Spinal cord (tissue), 10 donors: Measurements from ENCODE around the gene KIF14. TPM values are rescaled to one million over a fixed set of nuclear protein-coding genes. Genes with fewer than 3 reads are reported as not detected.

Experiments used
- DNase-seq, 6 donors: peaks; one replicate each; pipeline versions ENCODE4 v3.0.0 to v3.0.0-alpha.2; 2013 to 2015; ENCODE audit warnings: low spot score in 6 of 6, low read depth in 4 of 6
- H3K27ac ChIP-seq: one replicate; pipeline ENCODE4 v1.5.1; 2013; ENCODE audit warnings: low read depth, low read length, control low read depth
- H3K27me3 ChIP-seq: one replicate; pipeline ENCODE4 v1.6.1; 2013; ENCODE audit warnings: low read length; ENCODE audit not compliant: control insufficient read depth, insufficient read depth
- H3K36me3 ChIP-seq: one replicate; pipeline ENCODE4 v1.6.1; 2013; ENCODE audit warnings: low read length; ENCODE audit not compliant: control insufficient read depth, insufficient read depth
- H3K4me1 ChIP-seq: one replicate; pipeline ENCODE4 v1.6.1; 2013; ENCODE audit warnings: low read length; ENCODE audit not compliant: control insufficient read depth, insufficient read depth
- H3K4me3 ChIP-seq: one replicate; pipeline ENCODE4 v1.5.1; 2013; ENCODE audit warnings: low read depth, low read length, control low read depth
- H3K9me3 ChIP-seq: one replicate; pipeline ENCODE4 v1.6.1; 2013; ENCODE audit warnings: low read length; ENCODE audit not compliant: control insufficient read depth, insufficient read depth
- WGBS: methylation state at CpG from one replicate; pipeline ENCODE4 v1.1.5; 2013; ENCODE audit warnings: missing lambda C conversion rate; ENCODE audit not compliant: insufficient coverage; 5-methylcytosine and 5-hydroxymethylcytosine counted together
- polyA plus RNA-seq, 2 donors: library from polyadenylated mRNA; unstranded; fragments of 120-200 nt; gene quantifications; one replicate each; pipeline ENCODE4 v1.2.1, GENCODE V29; 2013; ENCODE audit not compliant: insufficient read length in 2 of 2
- total RNA-seq, 2 donors: library from RNA; depleted of rRNA in 1 of 2; stranded (reverse); fragments of 120-200 nt in 1 of 2; fragments of >200 nt in 1 of 2; gene quantifications; one replicate each; pipeline versions ENCODE4 v1.2.3 to v1.2.4, GENCODE V29; 2013 to 2014
- donor health status: healthy.

The KIF14 gene
- total and polyA plus RNA-seq, 4 donors: 2.7 to 5.2 (median 4.4) TPM

DNA sequence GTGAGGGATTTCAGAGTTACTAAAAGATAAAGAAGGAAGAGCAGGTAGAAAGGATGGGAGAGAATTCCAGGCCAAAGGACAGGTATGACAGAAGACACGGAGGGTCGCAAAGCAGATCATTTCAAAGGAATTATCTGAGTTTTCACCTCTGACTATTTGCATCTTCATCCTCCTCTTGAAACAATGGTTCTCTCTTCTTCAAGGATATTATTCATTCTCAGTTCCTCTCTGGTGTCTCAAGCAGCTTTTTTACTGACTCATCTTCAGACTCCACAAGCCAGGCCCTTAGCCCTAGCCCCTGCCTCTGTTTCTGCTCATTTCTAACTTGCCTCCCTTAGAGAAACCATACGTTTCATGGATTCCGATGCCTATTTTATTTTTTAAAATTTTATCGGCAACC lies 34.1 kb upstream of the KIF14 start:
- H3K4me1 ChIP-seq: no peaks in the 10 kb centered on the region
- DNase-seq: no peak
- no peaks in the 10 kb centered on the region for H3K9me3 ChIP-seq
- no peaks in the 10 kb centered on the region for H3K27me3 ChIP-seq
- no peak overlapping the region for H3K4me3 ChIP-seq
- H3K27ac ChIP-seq: no peak overlapping the region
- H3K36me3 ChIP-seq: peaks cover 40% of the 10 kb centered on the region
- 84% methylated on average over 3 of the region's 5 CpGs for WGBS

DNA sequence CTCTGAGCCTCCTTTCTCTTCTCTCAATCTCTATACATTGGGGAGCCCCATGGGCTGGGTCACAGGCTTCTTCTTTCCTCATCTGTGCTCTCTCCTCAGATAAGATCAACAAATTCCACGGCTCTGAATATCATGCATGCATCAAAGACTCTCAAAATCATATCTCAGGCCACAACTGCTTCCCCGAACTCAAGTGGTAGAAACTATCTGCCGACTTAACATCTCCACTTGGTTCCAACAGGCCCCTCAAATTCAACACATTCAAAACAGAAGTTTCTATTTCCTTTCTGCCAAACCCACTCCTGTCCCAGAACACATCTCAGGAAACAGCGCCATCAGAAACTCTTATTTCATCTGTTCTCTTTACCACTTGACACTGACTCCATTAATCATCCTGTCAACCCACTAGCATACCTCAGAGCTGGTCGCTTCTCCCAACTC lies 32.5 kb upstream of the KIF14 start:
- no peak overlapping the region for H3K4me3 ChIP-seq
- no peak overlapping the region for H3K27ac ChIP-seq
- no peak for DNase-seq
- no peaks in the 10 kb centered on the region for H3K9me3 ChIP-seq
- H3K4me1 ChIP-seq: no peaks in the 10 kb centered on the region
- H3K36me3 ChIP-seq: peaks cover 35% of the 10 kb centered on the region
- 81% methylated on average over 5 of the region's 5 CpGs for WGBS
- no peaks in the 10 kb centered on the region for H3K27me3 ChIP-seq

DNA sequence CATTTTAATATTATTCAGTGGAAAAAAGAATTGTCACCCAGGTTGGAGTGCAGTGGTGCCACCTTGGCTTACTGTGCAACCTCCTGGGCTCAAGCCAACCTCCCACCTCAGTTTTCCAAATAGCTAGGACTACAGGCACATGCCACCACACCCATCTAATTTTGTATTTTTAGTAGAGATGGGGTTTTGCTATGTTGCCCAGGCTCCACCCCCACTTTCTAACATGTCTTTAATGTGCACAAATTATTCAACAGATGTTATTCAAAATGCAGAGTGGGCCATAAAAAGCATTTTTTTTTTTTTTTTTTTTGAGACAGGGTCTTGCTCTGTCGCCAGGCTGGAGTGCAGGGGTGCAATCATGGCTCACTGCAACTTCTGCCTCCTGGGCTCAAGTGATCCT lies 31.8 kb upstream of the KIF14 start:
- Histone ChIP-seq H3K9me3 (no peaks in the 10 kb centered on the region), H3K4me3 (no peak overlapping the region), H3K27me3 (no peaks in the 10 kb centered on the region), H3K4me1 (no peaks in the 10 kb centered on the region), H3K27ac (no peak overlapping the region), H3K36me3 (peaks cover 35% of the 10 kb centered on the region)
- DNase-seq: no peak
- WGBS: 88% methylated on average over 1 of the region's 1 CpG

DNA sequence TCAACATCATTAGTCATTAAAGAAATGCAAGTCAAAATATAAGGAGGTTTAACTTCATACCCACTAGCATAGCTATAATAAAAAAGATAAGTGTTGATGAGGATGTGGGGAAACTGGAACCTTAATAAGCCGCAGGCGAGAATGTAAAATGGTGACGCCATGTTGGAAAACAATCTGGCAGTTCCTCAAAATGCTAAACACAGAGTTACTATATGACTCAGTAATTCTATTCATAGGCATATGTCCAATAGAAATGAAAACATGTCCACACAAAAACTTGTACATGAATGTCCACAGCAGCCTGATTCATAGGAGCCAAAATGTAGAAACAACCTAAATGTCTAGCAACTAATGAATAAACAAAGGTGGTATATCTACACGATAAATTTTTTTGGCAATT lies 26.0 kb upstream of the KIF14 start:
- H3K36me3 ChIP-seq: peaks cover 14% of the 10 kb centered on the region
- no peak overlapping the region for H3K27ac ChIP-seq
- WGBS: no CpG with 5 or more reads among the region's 4 CpGs
- no peak for DNase-seq
- no peaks in the 10 kb centered on the region for H3K27me3 ChIP-seq
- no peaks in the 10 kb centered on the region for H3K9me3 ChIP-seq
- H3K4me3 ChIP-seq: no peak overlapping the region
- H3K4me1 ChIP-seq: no peaks in the 10 kb centered on the region

DNA sequence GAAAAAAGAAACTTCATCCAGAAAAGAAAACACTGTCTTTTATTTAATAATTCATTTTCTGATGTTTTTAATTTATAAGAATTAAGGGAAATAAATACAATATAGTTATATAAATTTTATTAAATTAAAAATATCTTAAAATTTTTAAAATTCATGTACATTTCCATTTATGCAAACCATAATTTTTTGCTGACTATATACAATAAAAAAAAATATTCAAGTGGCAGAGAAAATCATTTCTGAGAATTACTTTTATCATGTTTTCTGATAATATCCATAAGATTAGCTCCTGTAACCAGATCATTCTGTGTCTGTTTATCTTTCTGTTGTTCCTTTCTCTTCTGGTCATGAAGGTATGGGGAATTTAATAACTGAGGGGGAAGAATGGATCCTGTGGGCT lies 23.5 kb upstream of the KIF14 start:
- no peak for DNase-seq
- no peaks in the 10 kb centered on the region for H3K4me1 ChIP-seq
- H3K36me3 ChIP-seq: peaks cover 15% of the 10 kb centered on the region
- H3K9me3 ChIP-seq: no peaks in the 10 kb centered on the region
- H3K27me3 ChIP-seq: no peaks in the 10 kb centered on the region
- H3K4me3 ChIP-seq: no peak overlapping the region
- no peak overlapping the region for H3K27ac ChIP-seq

DNA sequence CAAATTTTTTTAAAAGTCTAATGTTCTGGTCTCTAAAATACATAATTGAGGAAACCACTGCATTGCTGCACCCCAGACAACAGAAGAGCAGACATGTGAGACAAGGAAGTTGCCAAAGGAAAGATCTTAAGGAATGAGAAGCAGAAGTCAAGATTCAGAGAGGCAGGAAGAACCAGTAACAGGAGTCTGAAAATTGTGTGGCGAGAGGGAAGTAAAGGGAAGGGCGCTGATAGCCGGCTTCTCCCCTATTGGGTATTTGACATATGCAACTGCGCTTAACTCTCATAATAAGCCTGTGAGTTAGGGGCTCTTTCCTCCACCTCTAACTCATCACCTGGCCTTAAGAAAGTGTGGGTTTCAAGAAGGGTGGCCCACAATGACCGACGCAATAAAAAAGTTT lies 21.9 kb upstream of the KIF14 start:
- Histone ChIP-seq H3K4me3 (no peak overlapping the region), H3K4me1 (no peaks in the 10 kb centered on the region), H3K9me3 (no peaks in the 10 kb centered on the region), H3K27me3 (no peaks in the 10 kb centered on the region), H3K36me3 (peaks cover 12% of the 10 kb centered on the region), H3K27ac (no peak overlapping the region)
- 96% methylated on average over 3 of the region's 6 CpGs for WGBS
- DNase-seq: no peak

DNA sequence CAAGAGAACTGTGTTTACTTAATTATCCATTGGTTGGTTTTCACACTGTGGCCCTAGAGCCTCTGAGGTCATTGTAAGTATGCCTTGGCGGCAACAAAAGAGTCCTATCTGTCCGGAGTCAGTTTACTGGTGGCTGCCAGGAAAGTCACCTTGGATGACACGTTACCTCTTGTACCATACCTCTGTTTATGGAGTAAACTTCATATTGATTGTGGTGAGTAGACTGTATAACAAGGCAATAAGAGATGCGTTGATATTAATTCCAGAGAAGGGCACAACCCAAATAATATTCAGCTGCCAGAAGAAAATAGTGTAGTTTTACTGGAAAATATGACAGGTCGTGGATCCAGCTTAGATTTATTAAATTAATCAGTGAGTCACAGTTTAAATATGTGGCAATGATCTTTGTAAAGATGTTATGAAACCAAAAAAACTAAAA lies 20.4 kb upstream of the KIF14 start:
- H3K27me3 ChIP-seq: no peaks in the 10 kb centered on the region
- no peak overlapping the region for H3K4me3 ChIP-seq
- H3K9me3 ChIP-seq: no peaks in the 10 kb centered on the region
- no CpG with 5 or more reads among the region's 5 CpGs for WGBS
- no peak for DNase-seq
- no peaks in the 10 kb centered on the region for H3K4me1 ChIP-seq
- no peak overlapping the region for H3K27ac ChIP-seq
- peaks cover 11% of the 10 kb centered on the region for H3K36me3 ChIP-seq

DNA sequence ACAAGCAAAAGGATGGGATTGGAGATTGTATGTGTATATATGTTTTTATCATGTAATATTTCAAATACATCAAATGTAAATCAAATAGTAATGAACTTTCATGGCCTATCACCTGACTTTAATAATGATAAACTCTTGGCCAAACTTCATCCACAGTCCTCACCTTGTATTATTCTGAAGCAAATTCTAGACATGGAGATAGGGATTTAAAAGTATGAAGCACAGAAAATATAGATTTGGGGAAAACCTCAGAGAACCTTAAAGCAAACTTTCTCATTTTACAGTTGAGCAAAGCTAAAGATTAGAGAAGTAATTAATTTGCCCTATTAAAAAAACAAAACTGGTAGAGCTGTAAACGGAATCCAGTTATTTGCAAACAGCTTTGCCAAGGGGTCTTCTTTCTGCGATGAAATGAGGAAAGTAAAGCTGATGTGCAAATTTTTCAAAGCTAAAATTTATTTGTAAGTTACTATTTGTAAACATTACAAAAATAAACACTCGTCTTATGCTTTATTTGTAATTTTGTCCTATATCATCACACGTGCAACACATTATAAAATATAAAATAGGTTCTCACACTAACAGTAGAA lies 19.9 kb upstream of the KIF14 start:
- H3K4me3 ChIP-seq: no peak overlapping the region
- no CpG with 5 or more reads among the region's 4 CpGs for WGBS
- H3K27ac ChIP-seq: no peak overlapping the region
- H3K36me3 ChIP-seq: peaks cover 9% of the 10 kb centered on the region
- no peaks in the 10 kb centered on the region for H3K4me1 ChIP-seq
- no peaks in the 10 kb centered on the region for H3K9me3 ChIP-seq
- DNase-seq: no peak
- no peaks in the 10 kb centered on the region for H3K27me3 ChIP-seq

DNA sequence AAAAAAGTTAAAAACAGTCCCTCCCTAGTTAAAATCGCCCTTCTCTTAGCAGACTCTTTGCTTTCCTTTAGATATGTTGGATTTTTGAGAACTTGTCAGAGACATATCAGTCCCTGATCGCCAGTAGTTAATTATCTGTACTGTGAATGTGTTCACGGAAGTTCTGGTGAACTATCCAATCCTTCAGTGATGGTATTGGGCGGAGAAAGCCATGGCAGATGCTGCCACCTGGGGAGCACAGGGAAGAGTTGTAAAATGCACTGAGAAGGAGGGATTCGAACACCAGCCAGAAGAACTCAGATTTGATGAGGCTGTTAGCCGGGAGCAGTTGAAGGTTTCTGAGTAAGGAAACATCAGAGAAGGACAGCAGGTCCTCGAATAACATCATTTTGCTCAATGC lies 17.5 kb upstream of the KIF14 start:
- no peaks in the 10 kb centered on the region for H3K9me3 ChIP-seq
- H3K36me3 ChIP-seq: peaks cover 6% of the 10 kb centered on the region
- H3K4me3 ChIP-seq: no peak overlapping the region
- H3K4me1 ChIP-seq: no peaks in the 10 kb centered on the region
- no peak for DNase-seq
- WGBS: 79% methylated on average over 4 of the region's 7 CpGs
- no peaks in the 10 kb centered on the region for H3K27me3 ChIP-seq
- no peak overlapping the region for H3K27ac ChIP-seq

DNA sequence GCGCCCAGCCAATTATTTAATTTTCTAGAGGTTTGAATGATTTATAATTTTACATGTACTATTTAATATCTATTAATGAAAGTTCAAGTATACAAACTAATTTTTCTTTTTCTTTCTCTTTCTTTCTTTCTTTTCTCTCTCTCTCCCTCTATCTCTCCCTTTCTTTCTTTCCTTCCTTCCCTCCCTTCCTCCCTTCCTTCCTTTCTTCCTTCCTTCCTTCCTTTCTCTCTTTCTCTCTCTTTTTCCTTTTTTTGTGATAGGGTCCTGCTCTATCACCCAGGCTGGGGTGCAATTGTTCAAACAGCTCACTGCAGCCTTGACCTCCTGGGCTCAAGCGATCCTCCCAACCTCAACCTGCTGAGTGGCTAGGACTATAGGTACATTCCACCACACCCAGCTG lies 16.1 kb upstream of the KIF14 start:
- peaks cover 4% of the 10 kb centered on the region for H3K4me1 ChIP-seq
- no CpG with 5 or more reads among the region's 2 CpGs for WGBS
- H3K27me3 ChIP-seq: no peaks in the 10 kb centered on the region
- H3K4me3 ChIP-seq: no peak overlapping the region
- no peak overlapping the region for H3K27ac ChIP-seq
- no peak for DNase-seq
- no peaks in the 10 kb centered on the region for H3K9me3 ChIP-seq
- peaks cover 4% of the 10 kb centered on the region for H3K36me3 ChIP-seq
